ENCODE data around the gene SHISA5. TPM values are rescaled to one million over a fixed set of nuclear protein-coding genes. Genes with fewer than 3 reads are reported as not detected.

Gene SHISA5
- total and polyA plus RNA-seq, 2 experiments from 2014 or later = 146 to 166 TPM

DNA sequence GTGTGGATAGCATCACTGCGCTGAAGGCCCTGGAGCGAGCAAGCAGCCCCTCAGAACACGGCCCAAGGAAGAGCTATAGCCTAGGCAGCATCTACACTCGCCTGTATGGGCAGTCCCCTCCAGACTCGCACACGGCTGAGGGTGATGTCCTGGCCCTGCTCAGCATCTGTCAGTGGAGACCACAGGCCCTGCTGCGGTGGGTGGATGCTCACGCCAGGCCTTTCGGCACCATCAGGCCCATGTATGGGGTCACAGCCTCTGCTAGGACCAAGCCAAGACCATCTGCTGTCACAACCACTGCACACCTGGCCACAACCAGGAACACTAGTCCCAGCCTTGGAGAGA, 36.9 kb downstream of the SHISA5 start:
- Mint-ChIP-seq H3K9me3 (no peaks in the 10 kb centered on the region), H3K36me3 (ENCODE audit: low read depth) (peaks cover 38% of the 10 kb centered on the region), H3K27me3 (ENCODE audit: insufficient read depth, low read depth, poor library complexity) (peaks cover 12% of the 10 kb centered on the region), H3K4me3 (peak overlapping the region; percentile 36; the same call in 1 of the 3 replicates), H3K4me1 (peaks cover 28% of the 10 kb centered on the region), H3K27ac (peak overlapping the region; percentile 99)
- H3K27ac ChIP-seq (ENCODE audit: low read depth) = peak overlapping the region; percentile 96
- TF ChIP-seq, protein P1, sequence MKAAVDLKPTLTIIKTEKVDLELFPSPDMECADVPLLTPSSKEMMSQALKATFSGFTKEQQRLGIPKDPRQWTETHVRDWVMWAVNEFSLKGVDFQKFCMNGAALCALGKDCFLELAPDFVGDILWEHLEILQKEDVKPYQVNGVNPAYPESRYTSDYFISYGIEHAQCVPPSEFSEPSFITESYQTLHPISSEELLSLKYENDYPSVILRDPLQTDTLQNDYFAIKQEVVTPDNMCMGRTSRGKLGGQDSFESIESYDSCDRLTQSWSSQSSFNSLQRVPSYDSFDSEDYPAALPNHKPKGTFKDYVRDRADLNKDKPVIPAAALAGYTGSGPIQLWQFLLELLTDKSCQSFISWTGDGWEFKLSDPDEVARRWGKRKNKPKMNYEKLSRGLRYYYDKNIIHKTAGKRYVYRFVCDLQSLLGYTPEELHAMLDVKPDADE (IDR thresholded peaks at IDR 0.05) = no peak
- TF ChIP-seq, protein P2, sequence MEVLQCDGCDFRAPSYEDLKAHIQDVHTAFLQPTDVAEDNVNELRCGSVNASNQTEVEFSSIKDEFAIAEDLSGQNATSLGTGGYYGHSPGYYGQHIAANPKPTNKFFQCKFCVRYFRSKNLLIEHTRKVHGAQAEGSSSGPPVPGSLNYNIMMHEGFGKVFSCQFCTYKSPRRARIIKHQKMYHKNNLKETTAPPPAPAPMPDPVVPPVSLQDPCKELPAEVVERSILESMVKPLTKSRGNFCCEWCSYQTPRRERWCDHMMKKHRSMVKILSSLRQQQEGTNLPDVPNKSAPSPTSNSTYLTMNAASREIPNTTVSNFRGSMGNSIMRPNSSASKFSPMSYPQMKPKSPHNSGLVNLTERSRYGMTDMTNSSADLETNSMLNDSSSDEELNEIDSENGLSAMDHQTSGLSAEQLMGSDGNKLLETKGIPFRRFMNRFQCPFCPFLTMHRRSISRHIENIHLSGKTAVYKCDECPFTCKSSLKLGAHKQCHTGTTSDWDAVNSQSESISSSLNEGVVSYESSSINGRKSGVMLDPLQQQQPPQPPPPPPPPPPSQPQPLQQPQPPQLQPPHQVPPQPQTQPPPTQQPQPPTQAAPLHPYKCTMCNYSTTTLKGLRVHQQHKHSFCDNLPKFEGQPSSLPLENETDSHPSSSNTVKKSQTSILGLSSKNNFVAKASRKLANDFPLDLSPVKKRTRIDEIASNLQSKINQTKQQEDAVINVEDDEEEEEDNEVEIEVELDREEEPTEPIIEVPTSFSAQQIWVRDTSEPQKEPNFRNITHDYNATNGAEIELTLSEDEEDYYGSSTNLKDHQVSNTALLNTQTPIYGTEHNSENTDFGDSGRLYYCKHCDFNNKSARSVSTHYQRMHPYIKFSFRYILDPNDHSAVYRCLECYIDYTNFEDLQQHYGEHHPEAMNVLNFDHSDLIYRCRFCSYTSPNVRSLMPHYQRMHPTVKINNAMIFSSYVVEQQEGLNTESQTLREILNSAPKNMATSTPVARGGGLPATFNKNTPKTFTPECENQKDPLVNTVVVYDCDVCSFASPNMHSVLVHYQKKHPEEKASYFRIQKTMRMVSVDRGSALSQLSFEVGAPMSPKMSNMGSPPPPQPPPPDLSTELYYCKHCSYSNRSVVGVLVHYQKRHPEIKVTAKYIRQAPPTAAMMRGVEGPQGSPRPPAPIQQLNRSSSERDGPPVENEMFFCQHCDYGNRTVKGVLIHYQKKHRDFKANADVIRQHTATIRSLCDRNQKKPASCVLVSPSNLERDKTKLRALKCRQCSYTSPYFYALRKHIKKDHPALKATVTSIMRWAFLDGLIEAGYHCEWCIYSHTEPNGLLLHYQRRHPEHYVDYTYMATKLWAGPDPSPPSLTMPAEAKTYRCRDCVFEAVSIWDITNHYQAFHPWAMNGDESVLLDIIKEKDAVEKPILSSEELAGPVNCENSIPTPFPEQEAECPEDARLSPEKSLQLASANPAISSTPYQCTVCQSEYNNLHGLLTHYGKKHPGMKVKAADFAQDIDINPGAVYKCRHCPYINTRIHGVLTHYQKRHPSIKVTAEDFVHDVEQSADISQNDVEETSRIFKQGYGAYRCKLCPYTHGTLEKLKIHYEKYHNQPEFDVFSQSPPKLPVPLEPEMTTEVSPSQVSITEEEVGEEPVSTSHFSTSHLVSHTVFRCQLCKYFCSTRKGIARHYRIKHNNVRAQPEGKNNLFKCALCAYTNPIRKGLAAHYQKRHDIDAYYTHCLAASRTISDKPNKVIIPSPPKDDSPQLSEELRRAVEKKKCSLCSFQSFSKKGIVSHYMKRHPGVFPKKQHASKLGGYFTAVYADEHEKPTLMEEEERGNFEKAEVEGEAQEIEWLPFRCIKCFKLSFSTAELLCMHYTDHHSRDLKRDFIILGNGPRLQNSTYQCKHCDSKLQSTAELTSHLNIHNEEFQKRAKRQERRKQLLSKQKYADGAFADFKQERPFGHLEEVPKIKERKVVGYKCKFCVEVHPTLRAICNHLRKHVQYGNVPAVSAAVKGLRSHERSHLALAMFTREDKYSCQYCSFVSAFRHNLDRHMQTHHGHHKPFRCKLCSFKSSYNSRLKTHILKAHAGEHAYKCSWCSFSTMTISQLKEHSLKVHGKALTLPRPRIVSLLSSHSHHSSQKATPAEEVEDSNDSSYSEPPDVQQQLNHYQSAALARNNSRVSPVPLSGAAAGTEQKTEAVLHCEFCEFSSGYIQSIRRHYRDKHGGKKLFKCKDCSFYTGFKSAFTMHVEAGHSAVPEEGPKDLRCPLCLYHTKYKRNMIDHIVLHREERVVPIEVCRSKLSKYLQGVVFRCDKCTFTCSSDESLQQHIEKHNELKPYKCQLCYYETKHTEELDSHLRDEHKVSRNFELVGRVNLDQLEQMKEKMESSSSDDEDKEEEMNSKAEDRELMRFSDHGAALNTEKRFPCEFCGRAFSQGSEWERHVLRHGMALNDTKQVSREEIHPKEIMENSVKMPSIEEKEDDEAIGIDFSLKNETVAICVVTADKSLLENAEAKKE (CRISPR knock-in tag; IDR thresholded peaks at IDR 0.05) = no peak
- TF ChIP-seq ZNF331 (CRISPR knock-in tag; IDR thresholded peaks at IDR 0.05; ENCODE audit: low read depth) (no peak), STAT1 (IDR thresholded peaks at IDR 0.05; ENCODE audit: unreplicated experiment) (no peak), EZH2phosphoT487 (IDR thresholded peaks at IDR 0.05; ENCODE audit: unreplicated experiment) (no peak), EZH2 (IDR thresholded peaks at IDR 0.05; ENCODE audit: low read depth, unreplicated experiment) (no peak), ZNF114 (CRISPR knock-in tag; IDR thresholded peaks at IDR 0.05) (no peak), CREB1 (CRISPR knock-in tag; IDR thresholded peaks at IDR 0.05; ENCODE audit: low read depth) (no peak), NANOG (IDR thresholded peaks at IDR 0.05; ENCODE audit: borderline replicate concordance) (no peak), JUNB (IDR thresholded peaks at IDR 0.05; ENCODE audit: unreplicated experiment) (no peak), POLR2AphosphoS5 (IDR thresholded peaks at IDR 0.05; ENCODE audit: low read depth) (no peak)
- TF ChIP-seq, protein P3, sequence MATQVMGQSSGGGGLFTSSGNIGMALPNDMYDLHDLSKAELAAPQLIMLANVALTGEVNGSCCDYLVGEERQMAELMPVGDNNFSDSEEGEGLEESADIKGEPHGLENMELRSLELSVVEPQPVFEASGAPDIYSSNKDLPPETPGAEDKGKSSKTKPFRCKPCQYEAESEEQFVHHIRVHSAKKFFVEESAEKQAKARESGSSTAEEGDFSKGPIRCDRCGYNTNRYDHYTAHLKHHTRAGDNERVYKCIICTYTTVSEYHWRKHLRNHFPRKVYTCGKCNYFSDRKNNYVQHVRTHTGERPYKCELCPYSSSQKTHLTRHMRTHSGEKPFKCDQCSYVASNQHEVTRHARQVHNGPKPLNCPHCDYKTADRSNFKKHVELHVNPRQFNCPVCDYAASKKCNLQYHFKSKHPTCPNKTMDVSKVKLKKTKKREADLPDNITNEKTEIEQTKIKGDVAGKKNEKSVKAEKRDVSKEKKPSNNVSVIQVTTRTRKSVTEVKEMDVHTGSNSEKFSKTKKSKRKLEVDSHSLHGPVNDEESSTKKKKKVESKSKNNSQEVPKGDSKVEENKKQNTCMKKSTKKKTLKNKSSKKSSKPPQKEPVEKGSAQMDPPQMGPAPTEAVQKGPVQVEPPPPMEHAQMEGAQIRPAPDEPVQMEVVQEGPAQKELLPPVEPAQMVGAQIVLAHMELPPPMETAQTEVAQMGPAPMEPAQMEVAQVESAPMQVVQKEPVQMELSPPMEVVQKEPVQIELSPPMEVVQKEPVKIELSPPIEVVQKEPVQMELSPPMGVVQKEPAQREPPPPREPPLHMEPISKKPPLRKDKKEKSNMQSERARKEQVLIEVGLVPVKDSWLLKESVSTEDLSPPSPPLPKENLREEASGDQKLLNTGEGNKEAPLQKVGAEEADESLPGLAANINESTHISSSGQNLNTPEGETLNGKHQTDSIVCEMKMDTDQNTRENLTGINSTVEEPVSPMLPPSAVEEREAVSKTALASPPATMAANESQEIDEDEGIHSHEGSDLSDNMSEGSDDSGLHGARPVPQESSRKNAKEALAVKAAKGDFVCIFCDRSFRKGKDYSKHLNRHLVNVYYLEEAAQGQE (IDR thresholded peaks at IDR 0.05; ENCODE audit: unreplicated experiment) = no peak
- TF ChIP-seq, protein P4, sequence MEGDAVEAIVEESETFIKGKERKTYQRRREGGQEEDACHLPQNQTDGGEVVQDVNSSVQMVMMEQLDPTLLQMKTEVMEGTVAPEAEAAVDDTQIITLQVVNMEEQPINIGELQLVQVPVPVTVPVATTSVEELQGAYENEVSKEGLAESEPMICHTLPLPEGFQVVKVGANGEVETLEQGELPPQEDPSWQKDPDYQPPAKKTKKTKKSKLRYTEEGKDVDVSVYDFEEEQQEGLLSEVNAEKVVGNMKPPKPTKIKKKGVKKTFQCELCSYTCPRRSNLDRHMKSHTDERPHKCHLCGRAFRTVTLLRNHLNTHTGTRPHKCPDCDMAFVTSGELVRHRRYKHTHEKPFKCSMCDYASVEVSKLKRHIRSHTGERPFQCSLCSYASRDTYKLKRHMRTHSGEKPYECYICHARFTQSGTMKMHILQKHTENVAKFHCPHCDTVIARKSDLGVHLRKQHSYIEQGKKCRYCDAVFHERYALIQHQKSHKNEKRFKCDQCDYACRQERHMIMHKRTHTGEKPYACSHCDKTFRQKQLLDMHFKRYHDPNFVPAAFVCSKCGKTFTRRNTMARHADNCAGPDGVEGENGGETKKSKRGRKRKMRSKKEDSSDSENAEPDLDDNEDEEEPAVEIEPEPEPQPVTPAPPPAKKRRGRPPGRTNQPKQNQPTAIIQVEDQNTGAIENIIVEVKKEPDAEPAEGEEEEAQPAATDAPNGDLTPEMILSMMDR (conservative IDR thresholded peaks at IDR 0.05; ENCODE audit: low read depth in 2 of 2) = no peak
- no peak overlapping the region for H3K4me3 ChIP-seq
- DNase-seq (ENCODE audit: low spot score) = no peak
- peaks cover 8% of the 10 kb centered on the region; the same call in 1 of the 2 replicates for H3F3A ChIP-seq (replicated peaks; ENCODE audit: low read depth)
- H2AFZ ChIP-seq = no peak overlapping the region
- ATAC-seq = no peak
- H4K20me1 ChIP-seq (replicated peaks; ENCODE audit: insufficient read depth) = no peaks in the 10 kb centered on the region
- H3K36me3 ChIP-seq (ENCODE audit: insufficient read depth) = peaks cover 9% of the 10 kb centered on the region; the same call in 1 of the 2 replicates
- H3K79me2 ChIP-seq (replicated peaks; ENCODE audit: insufficient read depth) = peaks cover 18% of the 10 kb centered on the region
- no peak overlapping the region for H3K4me2 ChIP-seq
- no peaks in the 10 kb centered on the region for H3K27me3 ChIP-seq (ENCODE audit: insufficient read depth)
- H3K9me2 ChIP-seq (ENCODE audit: insufficient read depth) = no peaks in the 10 kb centered on the region
- H3K4me1 ChIP-seq (ENCODE audit: insufficient read depth) = peaks cover 7% of the 10 kb centered on the region

Measured in GM23338 (cell line).